ENCODE measurements around the gene PRPSAP1. TPM values are rescaled to one million over a fixed set of nuclear protein-coding genes. Genes with fewer than 3 reads are reported as not detected.

PRPSAP1 gene
- total RNA-seq, 1 experiment from 2014 or later = 38.4 TPM

GRCh38 chr17:76304226-76305134, 49.2 kb downstream of the PRPSAP1 start:
- peaks cover 0 to 2% of the 10 kb centered on the region in 2 experiments; a peak in 1 of 4 replicates for H3K4me1 Mint-ChIP-seq

More at GRCh38 chr17:76304226-76305134, 49.2 kb downstream of the PRPSAP1 start:
- no peaks in the 10 kb centered on the region for H3K9me3 Mint-ChIP-seq
- TF ChIP-seq CTCF (conservative IDR thresholded peaks at IDR 0.05) = no peak
- H3K9me3 ChIP-seq (ENCODE audit: control insufficient read depth, low read depth, low read length) = no peaks in the 10 kb centered on the region
- H3K23ac ChIP-seq (ENCODE audit: insufficient read length, low read depth, low read length) = no peak overlapping the region
- no peaks in the 10 kb centered on the region for H3K79me1 ChIP-seq (ENCODE audit: insufficient read depth, low read depth, low read length, poor library complexity, severe bottlenecking)
- H3K14ac ChIP-seq (ENCODE audit: insufficient read depth, low read length) = no peak overlapping the region
- H3K27ac ChIP-seq (ENCODE audit: insufficient read length, low read depth, low read length) = no peak overlapping the region
- no peak overlapping the region for H2BK5ac ChIP-seq (ENCODE audit: insufficient read length, low read length)
- no peaks in the 10 kb centered on the region for H4K20me1 ChIP-seq (ENCODE audit: control insufficient read depth, insufficient read depth, insufficient read length)
- H3K56ac ChIP-seq (ENCODE audit: insufficient read length, low read depth, low read length) = no peak overlapping the region
- DNase-seq = no peak
- no peak overlapping the region for H4K5ac ChIP-seq (ENCODE audit: insufficient read length, low read depth, low read length)
- H3K18ac ChIP-seq (ENCODE audit: insufficient read length, low read depth, low read length) = no peak overlapping the region
- no peak overlapping the region for H4K8ac ChIP-seq (replicated peaks; ENCODE audit: insufficient read length, low read depth, low read length)
- no peak overlapping the region for H2AFZ ChIP-seq (ENCODE audit: low read length)
- H2BK12ac ChIP-seq (ENCODE audit: insufficient read length, low read depth, low read length) = no peak overlapping the region
- no peak overlapping the region for H2AK5ac ChIP-seq (ENCODE audit: insufficient read length, low read length)
- no peak overlapping the region for H3K9ac ChIP-seq (ENCODE audit: extremely low read depth, insufficient read length, low read length)
- no peaks in the 10 kb centered on the region for H3K27me3 Mint-ChIP-seq (ENCODE audit: low read depth)
- no CpG with 5 or more reads among the region's 17 CpGs for WGBS (ENCODE audit: extremely low coverage, insufficient read length, low lambda C conversion rate)
- H2BK20ac ChIP-seq (ENCODE audit: low read depth, low read length, poor library complexity, severe bottlenecking) = no peak overlapping the region
- H3K4me1 ChIP-seq (ENCODE audit: insufficient read depth, low read length) = no peaks in the 10 kb centered on the region
- no peak overlapping the region for H3T11ph ChIP-seq (ENCODE audit: low read length)
- H3K36me3 Mint-ChIP-seq (ENCODE audit: insufficient read depth in 1 of 3, low read depth in 3 of 3) = peaks cover 0 to 4% (median 2%) of the 10 kb centered on the region in 3 experiments; a peak in 5 of 7 replicates
- no peak overlapping the region for H2BK120ac ChIP-seq (ENCODE audit: low read depth, low read length, poor library complexity, severe bottlenecking)
- H3K27ac Mint-ChIP-seq = peak overlapping the region in 1 of 3 experiments; percentile 25; a peak in 2 of 7 replicates
- no peak overlapping the region for H4K91ac ChIP-seq (ENCODE audit: insufficient read length, low read depth, low read length)
- H3K27me3 ChIP-seq (ENCODE audit: insufficient read depth, low read length) = no peaks in the 10 kb centered on the region
- H3K4me2 ChIP-seq (ENCODE audit: insufficient read depth, insufficient read length, low read length) = no peak overlapping the region
- H3K4me3 Mint-ChIP-seq = no peak overlapping the region
- no peaks in the 10 kb centered on the region for H3K23me2 ChIP-seq (ENCODE audit: insufficient read length, low read depth, low read length, poor library complexity, severe bottlenecking)
- no peaks in the 10 kb centered on the region for H3K79me2 ChIP-seq (ENCODE audit: insufficient read depth, low read length)
- H3K4ac ChIP-seq (ENCODE audit: low read depth, low read length) = no peak overlapping the region
- no peak overlapping the region for H2BK15ac ChIP-seq (ENCODE audit: low read depth, low read length)

Data from H9 (cell line).